ENCODE data around the gene PRELP.

Gene PRELP

DNA sequence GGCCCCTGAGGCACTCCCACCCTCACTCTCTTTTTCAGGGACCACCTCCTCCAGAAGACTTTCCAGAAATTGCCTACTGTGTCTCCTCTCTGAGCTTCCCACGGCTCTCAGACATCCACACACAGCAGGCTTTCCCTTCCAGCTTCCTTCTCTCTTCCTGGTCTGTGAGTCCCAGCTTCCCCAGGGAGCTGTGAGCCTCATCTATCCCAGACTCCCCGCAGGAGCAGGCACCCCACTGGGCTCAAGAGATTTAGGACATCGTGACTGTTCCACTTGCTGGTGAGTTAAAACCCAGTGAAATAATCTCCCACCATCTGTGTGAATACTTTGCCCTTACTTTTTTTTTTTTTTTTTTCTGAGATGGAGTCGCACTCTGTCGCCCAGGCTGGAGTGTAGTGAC, 22.0 kb upstream of the PRELP start:
- TF ChIP-seq, protein P1, sequence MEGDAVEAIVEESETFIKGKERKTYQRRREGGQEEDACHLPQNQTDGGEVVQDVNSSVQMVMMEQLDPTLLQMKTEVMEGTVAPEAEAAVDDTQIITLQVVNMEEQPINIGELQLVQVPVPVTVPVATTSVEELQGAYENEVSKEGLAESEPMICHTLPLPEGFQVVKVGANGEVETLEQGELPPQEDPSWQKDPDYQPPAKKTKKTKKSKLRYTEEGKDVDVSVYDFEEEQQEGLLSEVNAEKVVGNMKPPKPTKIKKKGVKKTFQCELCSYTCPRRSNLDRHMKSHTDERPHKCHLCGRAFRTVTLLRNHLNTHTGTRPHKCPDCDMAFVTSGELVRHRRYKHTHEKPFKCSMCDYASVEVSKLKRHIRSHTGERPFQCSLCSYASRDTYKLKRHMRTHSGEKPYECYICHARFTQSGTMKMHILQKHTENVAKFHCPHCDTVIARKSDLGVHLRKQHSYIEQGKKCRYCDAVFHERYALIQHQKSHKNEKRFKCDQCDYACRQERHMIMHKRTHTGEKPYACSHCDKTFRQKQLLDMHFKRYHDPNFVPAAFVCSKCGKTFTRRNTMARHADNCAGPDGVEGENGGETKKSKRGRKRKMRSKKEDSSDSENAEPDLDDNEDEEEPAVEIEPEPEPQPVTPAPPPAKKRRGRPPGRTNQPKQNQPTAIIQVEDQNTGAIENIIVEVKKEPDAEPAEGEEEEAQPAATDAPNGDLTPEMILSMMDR (IDR thresholded peaks at IDR 0.05): no peak
- TF ChIP-seq ZFX (IDR thresholded peaks at IDR 0.05; ENCODE audit: borderline replicate concordance): no peak
- no peak overlapping the region for H3K27ac ChIP-seq

DNA sequence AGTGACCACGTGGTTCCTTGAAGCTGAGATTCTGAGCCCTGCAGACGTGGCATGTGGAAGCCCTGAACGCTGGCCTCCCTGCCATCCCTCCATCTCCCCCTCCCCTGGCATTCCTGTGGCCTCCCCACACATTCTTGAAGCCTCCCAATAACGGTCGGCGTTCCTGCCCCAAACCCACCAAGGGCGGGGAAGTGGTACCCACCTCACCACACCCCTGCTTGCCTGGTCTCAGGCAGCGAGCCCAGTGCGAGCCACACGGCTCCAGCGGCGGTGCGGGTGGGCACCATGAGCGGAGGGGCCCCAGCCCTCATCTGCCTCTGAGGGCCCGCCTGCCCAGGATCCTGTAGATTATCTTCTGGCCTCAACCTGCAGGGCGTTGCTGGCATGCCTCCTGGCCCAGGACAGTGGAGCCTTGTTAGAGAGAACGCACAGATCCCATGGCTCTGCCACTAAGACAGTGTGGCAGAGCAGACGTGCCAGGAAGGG, 20.6 kb upstream of the PRELP start:
- no peak for TF ChIP-seq ZFX (IDR thresholded peaks at IDR 0.05; ENCODE audit: borderline replicate concordance)
- TF ChIP-seq, protein P1 (IDR thresholded peaks at IDR 0.05): no peak

DNA sequence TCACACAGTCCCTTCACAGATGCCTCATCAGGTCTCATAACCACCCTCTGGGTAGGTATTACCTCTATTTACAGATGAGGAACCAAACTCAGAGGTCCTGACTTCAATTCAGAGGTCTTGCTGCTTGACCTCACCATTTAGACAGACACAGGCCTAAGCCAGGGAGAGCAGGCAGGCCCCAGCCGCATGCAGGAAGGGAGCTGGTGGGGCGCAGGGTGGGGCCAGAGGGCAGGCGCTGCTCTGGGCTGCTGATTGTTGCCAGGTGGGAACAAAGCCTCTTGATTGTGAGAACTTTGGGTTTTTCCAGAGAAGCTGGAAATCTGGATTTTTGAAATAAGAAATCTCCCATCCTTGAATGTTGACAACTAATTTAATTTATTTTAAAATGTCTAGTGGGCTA, 19.9 kb upstream of the PRELP start:
- TF ChIP-seq, protein P1 (IDR thresholded peaks at IDR 0.05): no peak
- H3K27ac ChIP-seq: no peak overlapping the region

More for the DNA sequence above, 20.6 kb upstream of the PRELP start:
- H3K27ac ChIP-seq: no peak overlapping the region

DNA sequence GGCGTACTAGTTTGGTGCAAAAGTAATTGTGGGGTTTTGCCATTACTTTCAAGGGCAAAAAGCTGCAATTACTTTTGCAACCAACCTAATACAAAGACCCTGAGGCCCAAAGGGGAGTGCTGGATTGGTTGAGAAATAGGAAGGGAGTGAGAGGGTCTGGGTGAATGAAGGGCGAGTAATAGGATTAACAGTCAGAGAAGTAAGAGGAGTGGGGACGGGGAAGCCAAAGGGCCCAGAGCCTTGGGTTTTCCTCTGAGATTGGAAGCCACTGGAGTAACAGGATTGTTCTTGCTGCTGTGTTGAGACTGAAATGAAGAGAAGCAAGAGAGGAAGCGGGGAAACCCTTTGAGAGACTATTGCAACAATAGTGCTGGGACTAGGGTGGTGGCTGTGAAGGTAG, 19.0 kb upstream of the PRELP start:
- no peak for TF ChIP-seq ZFX (IDR thresholded peaks at IDR 0.05; ENCODE audit: borderline replicate concordance)
- TF ChIP-seq, protein P1 (IDR thresholded peaks at IDR 0.05): no peak

DNA sequence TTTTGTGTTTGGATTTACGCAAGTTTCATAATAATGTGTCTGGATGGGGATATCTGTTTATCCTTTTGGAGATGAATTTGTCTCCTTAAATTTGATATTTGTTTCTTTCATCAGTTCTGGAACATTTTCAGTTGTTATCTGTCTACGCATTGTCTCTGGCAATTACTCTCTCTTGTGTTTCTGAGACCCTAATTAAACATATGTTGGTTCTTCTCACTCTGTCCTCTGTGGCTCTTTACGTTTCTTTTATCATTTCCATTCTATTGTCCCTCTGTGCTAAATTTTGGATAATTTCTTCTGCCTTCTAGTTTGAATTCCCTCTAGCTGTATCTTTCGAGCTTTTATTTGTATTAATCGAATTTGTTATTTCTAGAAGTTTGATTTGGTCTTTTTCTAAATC, 17.5 kb upstream of the PRELP start:
- no peak for TF ChIP-seq ZFX (IDR thresholded peaks at IDR 0.05; ENCODE audit: borderline replicate concordance)
- TF ChIP-seq, protein P1 (IDR thresholded peaks at IDR 0.05): no peak

More for the DNA sequence above, 19.0 kb upstream of the PRELP start:
- no peak overlapping the region for H3K27ac ChIP-seq

DNA sequence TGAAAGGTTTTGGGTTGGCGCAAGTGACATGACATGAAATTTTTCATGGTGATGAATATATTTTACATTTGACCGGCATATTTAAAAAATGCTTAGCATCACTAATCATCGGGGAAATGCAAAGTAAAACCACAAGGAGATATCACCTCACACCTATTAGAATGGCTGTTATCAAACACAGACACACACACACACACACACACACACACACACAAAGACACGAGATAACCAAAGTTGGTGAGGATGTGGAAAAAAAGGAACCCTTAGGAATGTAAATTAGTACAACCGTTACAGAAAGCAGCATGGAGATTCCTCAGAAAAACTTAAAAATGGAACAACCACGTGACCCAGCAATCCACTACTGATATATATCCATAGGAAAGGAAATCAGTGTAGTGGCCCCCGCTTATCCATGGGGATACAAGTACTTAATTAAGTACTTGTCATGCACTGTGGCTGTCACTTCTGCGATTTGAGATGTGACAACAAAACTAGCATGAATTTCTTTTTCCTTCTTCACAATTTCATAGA, 15.9 kb upstream of the PRELP start:
- H3K27ac ChIP-seq: no peak overlapping the region
- TF ChIP-seq ZFX (IDR thresholded peaks at IDR 0.05; ENCODE audit: borderline replicate concordance): no peak
- TF ChIP-seq, protein P1 (IDR thresholded peaks at IDR 0.05): no peak

More for the DNA sequence above, 17.5 kb upstream of the PRELP start:
- no peak overlapping the region for H3K27ac ChIP-seq

DNA sequence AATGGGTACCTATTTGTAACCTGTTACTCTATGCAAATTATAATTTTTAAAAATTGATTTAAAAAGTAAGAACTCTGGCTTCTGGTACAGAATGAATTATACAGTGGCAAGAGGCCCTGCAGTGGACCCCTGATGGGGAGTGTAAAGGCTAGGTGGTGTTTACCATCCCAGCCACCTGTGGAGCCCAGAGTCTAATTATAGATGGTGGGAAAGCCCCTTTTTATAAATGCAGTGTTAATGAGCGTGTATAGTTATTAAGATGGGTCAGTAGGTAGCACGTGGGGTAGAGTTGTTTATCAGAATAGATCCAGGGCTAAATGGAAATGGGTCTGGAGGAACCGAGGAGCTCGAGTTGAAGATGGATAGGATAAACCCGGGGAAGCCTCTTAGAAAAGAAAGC, 13.9 kb upstream of the PRELP start:
- no peak overlapping the region for H3K27ac ChIP-seq
- no peak for TF ChIP-seq ZFX (IDR thresholded peaks at IDR 0.05; ENCODE audit: borderline replicate concordance)
- TF ChIP-seq, protein P1 (IDR thresholded peaks at IDR 0.05): no peak
